T-helper 1 cell treated with Interleukin-12 subunit alpha and Interleukin-12 subunit beta and Interleukin-4 antibody, amounts not matched to agents 30 ng/mL and 1 ng/mL, for 36 hours (primary cell): ENCODE data around the gene ID1. TPM values are rescaled to one million over a fixed set of nuclear protein-coding genes. Genes with fewer than 3 reads are reported as not detected.
"Not testable (repeated sequence)": the region's sequence is repeated elsewhere in the genome, so short reads cannot be mapped to it uniquely, and the experiment has no call there.

Experiments
- intact Hi-C: fragments of 100-400 bp; cut with micrococcal nuclease; formaldehyde crosslinking; loops from one replicate; pipeline ENCODE4 v1.15.1; 2024
- total RNA-seq: library from RNA; stranded (reverse); gene quantifications from 2 replicates; pipeline ENCODE4 v1.2.3, GENCODE V29; 2022

The ID1 gene
- total RNA-seq, 1 donor from 2014 or later = 0.64 TPM

- intact Hi-C loops = no loop called here
Measured at GRCh38 chr20:31632548-31633338, 27.7 kb downstream of the ID1 start.

DNA sequence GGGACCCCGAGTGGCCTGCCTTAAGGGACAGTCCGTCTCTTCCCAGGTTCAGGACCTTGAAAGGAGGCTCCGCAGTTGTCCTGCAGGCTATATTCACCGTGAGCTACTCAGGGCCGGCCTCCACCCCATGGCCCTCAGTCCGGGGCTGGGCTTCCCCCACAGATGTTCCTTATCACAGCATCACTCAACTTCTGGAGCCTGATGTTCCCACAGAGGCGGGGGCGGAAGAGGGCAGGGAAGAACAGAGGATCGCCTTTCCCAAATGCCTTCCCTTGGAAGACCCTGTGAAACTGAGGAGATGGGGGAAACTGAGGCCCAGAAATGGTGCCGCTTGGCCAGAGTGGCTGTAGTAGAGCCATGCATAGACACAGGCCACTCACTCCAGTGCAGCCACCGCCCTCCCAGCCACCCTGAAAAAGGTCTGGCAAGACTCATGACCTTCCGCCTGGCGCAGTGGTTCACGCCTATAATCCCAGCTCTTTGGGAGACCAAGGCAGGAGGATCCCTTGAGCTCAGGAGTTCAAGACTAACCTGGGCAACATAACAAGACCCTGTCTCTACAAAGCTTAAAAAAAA is 28.3 kb downstream of the ID1 start:
- intact Hi-C loops = no loop called here

- intact Hi-C loops = no loop called here
Measured at GRCh38 chr20:31637660-31638059, 32.6 kb downstream of the ID1 start, which contains the start of gene COX4I2. COX4I2 (plus strand) TSS chr20:31637912; CDS start chr20:31639018, 1,106 bp downstream.

DNA sequence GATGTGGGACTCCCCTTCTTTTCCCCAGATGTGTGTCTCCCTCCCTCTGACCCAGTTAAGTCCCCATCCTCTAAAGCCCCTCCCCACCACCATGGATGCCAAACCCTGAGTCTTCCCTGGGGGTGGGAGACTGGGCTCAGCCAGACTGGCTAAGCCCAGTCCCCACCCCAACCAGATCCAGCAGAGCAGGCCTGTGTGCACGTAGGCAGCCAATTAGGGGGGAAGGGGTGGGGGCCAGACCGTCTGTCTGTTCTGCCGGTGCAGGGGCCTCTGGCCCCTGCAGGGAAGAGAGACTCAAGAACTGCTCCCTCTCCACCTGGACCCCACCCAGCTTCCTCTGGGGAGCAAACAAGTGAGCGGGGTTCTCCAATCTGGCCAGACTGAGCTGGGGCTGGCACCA is 33.2 kb downstream of the ID1 start:
- intact Hi-C loops = no loop called here

- intact Hi-C loops = no loop called here
Measured at GRCh38 chr20:31638816-31639215, 33.7 kb downstream of the ID1 start.

GRCh38 chr20:31640259-31640658 is 35.2 kb downstream of the ID1 start:
- intact Hi-C loops = no loop called here

- intact Hi-C loops = no loop called here
Measured at GRCh38 chr20:31641391-31641790, 36.3 kb downstream of the ID1 start.

DNA sequence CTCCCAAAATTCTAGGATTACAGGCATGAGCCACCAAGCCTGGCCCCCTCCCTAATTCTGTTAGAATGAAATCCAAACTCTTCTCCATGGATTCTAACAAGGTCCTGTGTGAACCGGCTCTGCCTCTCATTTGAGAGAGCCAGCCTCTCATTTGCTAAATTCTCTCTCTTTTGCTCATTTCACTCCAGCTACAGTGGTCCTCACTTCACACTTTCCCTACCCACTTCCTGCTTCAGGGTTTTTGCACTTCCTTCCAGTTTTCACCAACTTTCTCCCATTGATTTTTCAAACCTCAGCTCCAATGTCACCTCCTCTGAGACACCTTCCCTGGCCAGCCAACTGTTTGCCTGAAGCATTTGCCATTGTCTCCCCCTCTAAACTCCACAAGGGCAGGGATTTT is 37.7 kb downstream of the ID1 start:
- intact Hi-C loops = no loop called here

GRCh38 chr20:31643522-31643921 is 38.4 kb downstream of the ID1 start:
- intact Hi-C loops = no loop called here

- intact Hi-C loops = no loop called here
Measured at GRCh38 chr20:31644701-31645100, 39.6 kb downstream of the ID1 start.

DNA sequence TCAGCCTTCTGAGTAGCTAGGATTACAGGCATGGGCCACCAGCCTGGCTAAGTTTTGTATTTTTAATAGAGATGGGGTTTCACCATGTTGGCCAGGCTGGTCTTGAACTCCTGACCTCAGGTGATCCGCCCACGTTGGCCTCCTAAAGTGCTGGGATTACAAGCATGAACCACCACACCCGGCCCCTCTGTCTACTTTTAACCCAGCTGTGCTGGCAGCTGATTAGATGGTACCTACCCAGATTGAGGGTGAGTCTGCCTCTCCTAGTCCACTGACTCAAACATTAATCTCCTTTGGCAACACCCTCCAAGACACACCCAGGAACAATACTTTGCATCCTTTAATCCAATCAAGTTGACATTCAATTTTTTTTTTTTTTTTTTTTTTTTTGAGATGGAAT is 43.0 kb downstream of the ID1 start:
- intact Hi-C loops = not testable (repeated sequence)

- intact Hi-C loops = no loop called here
Measured at GRCh38 chr20:31652917-31653396, 47.9 kb downstream of the ID1 start.

DNA sequence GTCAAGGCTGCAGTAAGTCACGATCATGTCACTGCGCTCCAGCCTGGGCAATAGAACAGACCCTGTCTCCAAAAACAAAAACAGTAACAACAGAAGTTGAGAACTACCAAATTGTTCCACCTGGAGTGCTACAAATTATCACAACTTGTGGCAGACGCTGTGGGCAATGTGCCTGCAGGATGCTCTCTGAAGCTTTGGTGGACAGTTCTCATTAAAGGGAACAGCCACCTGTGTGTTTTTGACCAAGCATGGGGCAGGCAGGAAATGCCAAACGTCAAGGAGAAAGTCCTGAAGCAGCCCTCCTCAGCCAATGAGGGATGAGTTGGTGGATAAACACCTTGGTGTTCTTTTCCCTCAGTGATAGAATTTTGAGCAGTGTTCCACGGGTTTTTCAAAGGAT is 48.5 kb downstream of the ID1 start:
- intact Hi-C loops = no loop called here

- intact Hi-C loops = no loop called here
Measured at GRCh38 chr20:31654534-31654933, 49.4 kb downstream of the ID1 start.

Other genes with a start within 250 kb of the ID1 start
- gene DEFB118, start 236.7 kb upstream of the ID1 start, total RNA-seq = not detected in 2 replicates
- not detected in 2 replicates for gene DEFB119, start 214.7 kb upstream of the ID1 start, total RNA-seq
- gene DEFB121, start 199.1 kb upstream of the ID1 start, total RNA-seq = not detected in 2 replicates
- gene DEFB123, start 164.7 kb upstream of the ID1 start, total RNA-seq = not detected in 2 replicates
- not detected in 2 replicates for gene DEFB124, start 130.2 kb upstream of the ID1 start, total RNA-seq
- not detected in 2 replicates for gene REM1, start 130.0 kb upstream of the ID1 start, total RNA-seq
- 203 and 223 TPM in 2 replicates for gene HM13, start 90.8 kb upstream of the ID1 start, total RNA-seq
- not detected in 2 replicates for gene COX4I2, start 32.6 kb downstream of the ID1 start, total RNA-seq
- gene BCL2L1, start 117.6 kb downstream of the ID1 start, total RNA-seq = 141 TPM in 2 replicates
- 79.9 and 84.3 TPM in 2 replicates for gene TPX2, start 134.0 kb downstream of the ID1 start, total RNA-seq
- gene MYLK2, start 214.1 kb downstream of the ID1 start, total RNA-seq = 0.59 and 0.64 TPM in 2 replicates
- not detected in 2 replicates for gene FOXS1, start 240.3 kb downstream of the ID1 start, total RNA-seq